ENCODE measurements around the gene DCP1A.
"Not testable (repeated sequence)": the region's sequence is repeated elsewhere in the genome, so short reads cannot be mapped to it uniquely, and the experiment has no call there.

DCP1A gene

DNA sequence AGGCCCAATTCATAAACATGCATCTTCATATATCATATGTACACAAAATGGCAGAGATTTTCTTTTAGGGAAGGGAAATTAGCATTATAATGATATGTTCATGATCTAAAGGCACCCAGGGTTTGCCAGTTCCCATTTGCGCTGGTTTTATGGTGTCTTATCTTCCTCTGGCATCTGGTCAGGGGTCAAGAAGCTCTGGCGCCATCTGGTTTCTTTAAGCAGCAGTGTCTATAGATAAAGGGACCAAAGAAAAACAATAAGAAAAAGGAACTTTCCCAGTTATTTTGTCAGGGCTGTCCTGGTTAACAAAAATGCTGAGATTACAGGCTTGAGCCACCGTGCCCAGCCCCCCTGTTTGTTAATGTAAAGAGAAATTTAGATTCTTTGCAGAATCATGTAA, 3.3 kb upstream of the DCP1A start:
- no peak for DNase-seq (ENCODE audit: low spot score)
- ChIA-PET POLR2A (ENCODE audit: low non-redundant PET) (no interaction called here), CTCF (interaction anchor here (0.5 to 0.7 kb wide), 3 partner anchors 49 to 234 kb away, joined by 3 read pairs; no protein-coding TSS in a partner anchor)
- TF ChIP-seq CTCF (conservative IDR thresholded peaks at IDR 0.05; ENCODE audit: low read depth), result peak; percentile 27
- H3K27ac ChIP-seq, result no peak overlapping the region

DNA sequence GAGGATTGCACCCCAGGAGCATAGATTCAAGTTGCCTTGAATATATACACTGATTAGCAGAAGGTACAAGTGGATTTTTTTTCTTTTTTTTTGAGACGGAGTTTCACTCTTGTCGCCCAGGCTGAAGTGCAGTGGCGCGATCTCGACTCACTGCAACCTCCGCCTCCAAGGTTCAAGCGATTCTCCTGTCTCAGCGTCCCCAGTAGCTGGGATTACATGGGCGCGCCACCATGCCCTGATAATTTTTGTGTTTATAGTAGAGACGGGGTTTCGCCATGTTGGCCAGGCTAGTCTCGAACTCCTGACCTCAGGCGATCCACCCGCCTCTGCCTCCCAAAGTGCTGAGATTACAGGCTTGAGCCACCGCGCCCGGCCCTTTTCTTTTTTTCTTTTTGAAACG, 775 bp upstream of the DCP1A start:
- CTCF ChIA-PET; DNase-seq (ENCODE audit: low spot score): not testable (repeated sequence)
- H3K27ac ChIP-seq, result peak overlapping the region; percentile 87
- POLR2A ChIA-PET (ENCODE audit: low non-redundant PET), result interaction anchor here (0.5 kb wide), 1 partner anchor 31 kb away, joined by 3 read pairs; no protein-coding TSS in a partner anchor

DNA sequence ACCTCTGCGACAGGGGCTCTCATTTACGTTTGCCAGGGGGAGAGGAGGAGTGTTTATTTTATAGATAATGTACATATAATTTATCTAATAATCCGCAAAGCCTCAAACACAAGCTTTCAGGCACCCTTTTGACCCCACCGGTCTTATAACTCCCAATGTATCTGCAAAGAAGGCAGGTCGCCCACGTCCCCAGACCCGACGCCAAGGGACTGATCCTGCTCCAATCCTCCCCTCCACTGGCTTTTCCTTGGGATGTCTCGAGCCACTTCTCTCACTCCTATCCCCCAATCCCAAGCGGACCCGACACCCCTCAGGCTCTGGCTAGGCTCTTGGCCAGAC, 452 bp downstream of the DCP1A start:
- TF ChIP-seq CTCF (conservative IDR thresholded peaks at IDR 0.05; ENCODE audit: low read depth), result no peak
- peak overlapping the region; percentile 87 for H3K27ac ChIP-seq
- POLR2A ChIA-PET (ENCODE audit: low non-redundant PET), result no interaction called here
- peak; percentile 34 for DNase-seq (ENCODE audit: low spot score)
- CTCF ChIA-PET, result no interaction called here

GRCh38 chr3:53346514-53346913, 829 bp downstream of the DCP1A start:
- DNase-seq (ENCODE audit: low spot score), result no peak
- H3K27ac ChIP-seq, result peak overlapping the region; percentile 87
- no peak for TF ChIP-seq CTCF (conservative IDR thresholded peaks at IDR 0.05; ENCODE audit: low read depth)
- POLR2A ChIA-PET (ENCODE audit: low non-redundant PET), result interaction anchor here (0.6 kb wide), 1 partner anchor 95 kb away, joined by 3 read pairs; no protein-coding TSS in a partner anchor
- CTCF ChIA-PET, result no interaction called here

DNA sequence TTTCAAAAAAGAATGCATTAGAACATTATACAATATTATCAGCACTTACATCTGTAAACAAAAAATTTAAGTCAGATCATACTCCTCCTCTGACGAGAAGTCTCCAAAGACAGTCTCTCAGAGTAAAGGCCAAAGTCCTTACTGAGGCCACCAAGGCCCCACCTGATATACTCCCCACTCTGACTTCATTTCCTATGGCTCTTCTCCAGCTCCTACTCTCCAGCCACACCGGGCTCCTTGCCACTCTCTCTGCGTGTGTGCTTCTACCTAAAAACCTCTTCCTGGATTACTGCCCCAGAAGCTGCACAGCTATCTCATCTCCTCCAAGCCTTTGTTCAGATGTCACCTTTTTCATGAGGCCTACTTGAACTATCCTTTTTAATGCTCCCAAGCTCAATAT, 5.0 kb downstream of the DCP1A start:
- no peak overlapping the region for H3K27ac ChIP-seq
- no peak for TF ChIP-seq CTCF (conservative IDR thresholded peaks at IDR 0.05; ENCODE audit: low read depth)
- no peak for DNase-seq (ENCODE audit: low spot score)
- CTCF ChIA-PET, result no interaction called here
- POLR2A ChIA-PET (ENCODE audit: low non-redundant PET), result no interaction called here

DNA sequence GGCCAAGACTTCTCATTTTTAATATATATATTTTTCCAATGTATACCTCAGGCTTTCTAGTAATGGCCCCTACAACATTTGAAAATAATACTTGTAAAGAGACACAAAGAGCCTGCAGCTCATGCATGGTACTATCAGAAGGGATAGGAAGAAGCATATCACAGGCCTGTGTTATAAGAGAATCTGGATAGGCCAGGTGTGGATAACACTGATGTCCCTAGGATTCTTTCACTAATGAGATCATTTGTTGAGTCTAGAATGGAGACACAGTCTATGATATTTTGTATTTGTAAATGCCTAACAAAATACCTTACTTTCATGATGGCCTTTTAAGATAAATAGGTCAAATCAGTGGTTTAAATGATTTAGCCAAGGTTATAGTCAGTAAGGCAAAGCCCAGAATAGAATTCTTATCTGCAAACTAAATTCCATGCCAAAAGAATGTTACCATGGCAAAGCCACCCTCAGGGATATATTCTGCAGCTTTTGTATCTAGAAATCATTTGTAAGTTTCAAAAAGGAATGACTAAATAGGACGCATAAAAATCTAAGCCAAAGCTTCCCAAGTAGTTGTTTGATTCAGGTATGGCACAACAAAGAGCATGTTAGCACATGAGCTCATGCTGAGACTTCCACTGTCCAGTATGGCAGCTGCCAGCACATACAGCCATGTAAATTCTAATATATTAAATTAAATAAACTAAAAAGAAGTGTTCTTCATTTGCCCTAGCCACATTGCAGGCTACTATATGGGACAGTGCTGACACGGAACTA, 10.0 kb downstream of the DCP1A start:
- CTCF ChIA-PET, result no interaction called here
- POLR2A ChIA-PET (ENCODE audit: low non-redundant PET), result no interaction called here
- no peak for TF ChIP-seq CTCF (conservative IDR thresholded peaks at IDR 0.05; ENCODE audit: low read depth)
- DNase-seq (ENCODE audit: low spot score), result no peak
- no peak overlapping the region for H3K27ac ChIP-seq

GRCh38 chr3:53334742-53335141, 12.6 kb downstream of the DCP1A start:
- CTCF ChIA-PET, result no interaction called here
- no peak for TF ChIP-seq CTCF (conservative IDR thresholded peaks at IDR 0.05; ENCODE audit: low read depth)
- POLR2A ChIA-PET (ENCODE audit: low non-redundant PET), result no interaction called here
- no peak for DNase-seq (ENCODE audit: low spot score)
- H3K27ac ChIP-seq, result no peak overlapping the region

Measured in RWPE1 (cell line).